Activated CD4-positive, alpha-beta T cell treated with anti-CD3 and anti-CD28 coated beads, Interleukin-2, amount 10 ng/mL, durations not matched to agents 7 days and 5 days (primary cell): ENCODE results near the gene ADORA2B. TPM values are rescaled to one million over a fixed set of nuclear protein-coding genes. Genes with fewer than 3 reads are reported as not detected.
"Not testable (repeated sequence)": the region's sequence is repeated elsewhere in the genome, so short reads cannot be mapped to it uniquely, and the experiment has no call there.

ENCODE experiments used
- CTCF ChIA-PET: fragments of 350-600 bp; sonication (Branson Sonifier 250); formaldehyde crosslinking; loops from one replicate; lab custom pipeline; 2021; ENCODE audit warnings: antibody characterized with exemption; lab: Charles Lee
- POLR2A ChIA-PET: fragments of 350-600 bp; sonication (Branson Sonifier 250); formaldehyde crosslinking; loops from one replicate; lab custom pipeline; 2021; ENCODE audit warnings: antibody characterized with exemption; lab: Charles Lee
- DNase-seq: peaks from one replicate; pipeline ENCODE4 v3.0.0-alpha.2; 2020
- H3K27ac Mint-ChIP-seq: one replicate; pipeline ENCODE4 v1.8.0; 2021; ENCODE audit warnings: mild to moderate bottlenecking, moderate library complexity, mixed read lengths
- H3K27me3 Mint-ChIP-seq: one replicate; pipeline ENCODE4 v1.8.0; 2021; ENCODE audit warnings: mixed read lengths
- H3K36me3 Mint-ChIP-seq: one replicate; pipeline ENCODE4 v1.8.0; 2021; ENCODE audit warnings: low read depth, mixed read lengths
- H3K4me1 Mint-ChIP-seq: one replicate; pipeline ENCODE4 v1.8.0; 2021; ENCODE audit warnings: mixed read lengths
- H3K4me3 Mint-ChIP-seq: one replicate; pipeline ENCODE4 v1.8.0; 2021; ENCODE audit warnings: mild to moderate bottlenecking, moderate library complexity, mixed read lengths
- H3K9me3 Mint-ChIP-seq: one replicate; pipeline ENCODE4 v1.8.0; 2021; ENCODE audit warnings: mixed read lengths
- total RNA-seq, 2 experiments: library from RNA; stranded (reverse); gene quantifications; one replicate each; pipeline ENCODE4 v1.2.3, GENCODE V29; 2021

Gene ADORA2B
- total RNA-seq, 2 experiments from 2014 or later, result 0.25 to 0.29 TPM

DNA sequence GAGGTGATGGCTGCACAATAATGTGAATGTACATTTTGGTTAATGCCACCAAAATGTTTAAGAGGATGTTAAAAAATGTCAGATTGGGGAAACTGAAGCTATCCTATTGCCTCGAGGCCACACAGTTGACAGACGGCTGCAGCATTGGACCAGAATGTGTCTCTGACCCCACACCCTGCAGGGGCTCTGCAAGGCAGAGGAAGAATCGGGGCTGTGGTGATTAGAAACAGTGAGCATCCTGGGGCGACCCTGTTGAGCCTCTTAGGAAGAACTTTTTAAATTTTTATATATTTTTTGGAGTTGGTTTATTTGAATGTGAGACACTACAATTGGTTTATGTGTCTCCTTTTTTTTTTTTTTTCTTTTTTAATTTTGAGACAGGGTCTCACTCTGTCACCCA, 15.0 kb upstream of the ADORA2B start:
- H3K27ac Mint-ChIP-seq, result no peak overlapping the region
- H3K27me3 Mint-ChIP-seq, result peaks cover 31% of the 10 kb centered on the region
- H3K36me3 Mint-ChIP-seq, result no peaks in the 10 kb centered on the region
- ChIA-PET POLR2A (no interaction called here), CTCF (interaction anchor here (2.2 kb wide), 1 partner anchor 16 kb away, joined by 7 read pairs; the partner anchor contains the start of gene ADORA2B)
- H3K4me1 Mint-ChIP-seq, result peaks cover 2% of the 10 kb centered on the region
- H3K9me3 Mint-ChIP-seq, result no peaks in the 10 kb centered on the region
- DNase-seq, result no peak
- H3K4me3 Mint-ChIP-seq, result no peak overlapping the region

DNA sequence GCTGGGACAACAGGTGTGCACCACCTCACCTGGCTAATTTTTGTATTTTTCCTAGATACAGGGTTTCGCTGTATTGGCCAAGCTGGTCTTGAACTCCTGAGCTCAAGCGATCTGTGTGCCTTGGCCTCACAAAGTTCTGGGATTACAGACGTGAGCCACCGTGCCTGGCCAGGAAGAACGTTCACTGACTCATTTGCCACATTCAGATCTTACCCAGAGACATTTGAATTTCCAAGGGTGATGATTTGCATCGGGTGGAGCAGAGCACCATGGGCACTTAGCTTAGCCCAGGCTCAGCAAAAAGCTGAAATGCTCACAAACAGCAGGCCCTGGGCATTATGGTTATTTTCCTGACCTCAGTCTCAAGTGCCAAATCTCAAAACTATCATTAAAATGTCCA, 14.5 kb upstream of the ADORA2B start:
- ChIA-PET CTCF (interaction anchor here (2.2 kb wide), 1 partner anchor 15 kb away, joined by 7 read pairs; the partner anchor contains the start of gene ADORA2B), POLR2A (no interaction called here)
- H3K27ac Mint-ChIP-seq, result no peak overlapping the region
- H3K36me3 Mint-ChIP-seq, result no peaks in the 10 kb centered on the region
- no peaks in the 10 kb centered on the region for H3K9me3 Mint-ChIP-seq
- peaks cover 34% of the 10 kb centered on the region for H3K27me3 Mint-ChIP-seq
- H3K4me3 Mint-ChIP-seq, result no peak overlapping the region
- DNase-seq, result no peak
- peaks cover 2% of the 10 kb centered on the region for H3K4me1 Mint-ChIP-seq

DNA sequence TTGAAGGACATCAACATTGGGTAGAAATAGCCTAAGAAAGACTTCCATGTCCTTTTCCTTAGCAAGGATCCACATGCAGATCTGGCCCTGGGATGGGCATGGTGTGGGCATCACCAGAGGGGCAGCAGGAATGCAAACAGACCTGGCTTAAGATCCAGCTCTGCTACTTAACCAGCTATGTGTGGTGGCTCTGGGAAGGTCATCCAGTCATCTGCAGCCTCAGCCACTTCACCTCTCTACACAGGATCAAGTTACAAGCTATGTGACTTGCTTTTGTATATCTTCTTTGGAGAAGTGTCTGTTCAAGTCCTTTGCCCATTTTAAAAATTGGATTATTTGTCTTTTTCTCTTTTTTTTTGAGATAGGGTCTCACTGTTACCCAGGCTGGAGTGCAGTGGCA, 13.5 kb upstream of the ADORA2B start:
- H3K4me1 Mint-ChIP-seq, result peaks cover 2% of the 10 kb centered on the region
- DNase-seq, result no peak
- no peaks in the 10 kb centered on the region for H3K36me3 Mint-ChIP-seq
- H3K27ac Mint-ChIP-seq, result no peak overlapping the region
- no peak overlapping the region for H3K4me3 Mint-ChIP-seq
- peaks cover 32% of the 10 kb centered on the region for H3K27me3 Mint-ChIP-seq
- CTCF ChIA-PET, result interaction anchor here (2.2 kb wide), 1 partner anchor 14 kb away, joined by 7 read pairs; the partner anchor contains the start of gene ADORA2B
- POLR2A ChIA-PET, result no interaction called here
- no peaks in the 10 kb centered on the region for H3K9me3 Mint-ChIP-seq

DNA sequence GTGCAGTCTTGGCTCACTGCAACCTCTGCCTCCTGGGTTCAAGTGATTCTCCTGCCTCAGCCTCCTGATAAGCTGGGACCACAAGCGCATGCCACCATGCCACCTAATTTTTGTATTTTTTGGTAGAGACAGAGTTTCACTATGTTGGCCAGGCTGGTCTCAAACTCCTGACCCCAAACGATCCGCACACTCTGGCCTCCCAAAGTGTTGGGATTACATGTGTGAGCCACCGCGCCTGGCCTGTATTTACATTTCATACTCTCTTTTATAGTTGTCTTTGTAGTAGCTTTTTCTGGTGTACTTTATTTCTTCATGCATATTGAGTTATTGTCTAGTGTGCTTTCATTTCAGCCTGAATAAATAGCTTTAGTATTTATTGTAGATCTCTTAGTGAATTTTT, 10.1 kb upstream of the ADORA2B start:
- Mint-ChIP-seq H3K27ac (no peak overlapping the region), H3K36me3 (no peaks in the 10 kb centered on the region), H3K4me1 (no peaks in the 10 kb centered on the region), H3K9me3 (no peaks in the 10 kb centered on the region), H3K27me3 (peaks cover 14% of the 10 kb centered on the region), H3K4me3 (no peak overlapping the region)
- POLR2A ChIA-PET, result no interaction called here
- DNase-seq, result no peak
- CTCF ChIA-PET, result interaction anchor here (0.8 kb wide), 1 partner anchor 10 kb away, joined by 4 read pairs; the partner anchor contains the start of gene ADORA2B

DNA sequence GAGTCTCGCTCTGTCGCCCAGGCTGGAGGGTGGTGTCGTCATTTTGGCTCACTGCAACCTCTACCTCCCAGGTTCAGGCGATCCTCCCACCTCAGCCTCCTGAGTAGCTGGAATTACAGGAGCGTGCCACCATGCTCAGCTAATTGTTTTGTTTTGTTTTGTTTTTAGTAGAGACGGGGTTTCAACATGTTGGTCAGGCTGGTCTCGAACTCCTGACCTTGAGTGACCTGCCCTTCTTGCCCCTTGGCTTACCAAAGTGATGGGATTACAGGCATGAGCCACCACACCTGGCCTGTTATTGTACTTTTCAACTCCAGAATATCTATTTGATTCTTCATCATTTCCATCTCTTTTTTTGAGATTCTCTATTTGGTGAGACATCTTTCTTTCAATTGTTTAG, 9.0 kb upstream of the ADORA2B start:
- Mint-ChIP-seq H3K4me1 (no peaks in the 10 kb centered on the region), H3K27ac (no peak overlapping the region), H3K27me3 (peaks cover 14% of the 10 kb centered on the region), H3K4me3 (no peak overlapping the region), H3K36me3 (no peaks in the 10 kb centered on the region), H3K9me3 (no peaks in the 10 kb centered on the region)
- DNase-seq, result no peak
- ChIA-PET CTCF (no interaction called here), POLR2A (no interaction called here)

DNA sequence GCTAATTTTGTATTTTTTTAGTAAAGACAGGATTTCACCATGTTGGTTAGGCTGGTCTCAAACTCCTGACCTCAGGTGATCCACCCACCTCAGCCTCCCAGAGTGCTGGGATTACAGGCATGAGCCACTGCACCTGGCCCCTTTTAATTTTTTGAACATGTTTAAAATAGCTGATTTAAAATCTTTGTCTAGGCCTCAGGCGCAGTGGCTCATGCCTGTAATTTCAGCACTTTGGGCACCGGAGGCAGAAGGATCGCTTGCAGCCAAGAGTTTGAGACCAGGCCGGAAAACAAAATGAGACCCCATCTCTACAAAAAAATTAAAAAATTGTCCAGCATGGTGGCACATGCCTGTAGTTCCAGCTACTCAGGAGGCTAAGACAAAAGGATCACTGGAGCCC, 8.4 kb upstream of the ADORA2B start:
- H3K4me1 Mint-ChIP-seq, CTCF ChIA-PET, H3K9me3 Mint-ChIP-seq, H3K27ac Mint-ChIP-seq, H3K4me3 Mint-ChIP-seq, DNase-seq, POLR2A ChIA-PET, H3K36me3 Mint-ChIP-seq: not testable (repeated sequence)
- H3K27me3 Mint-ChIP-seq, result peaks cover 14% of the 10 kb centered on the region

DNA sequence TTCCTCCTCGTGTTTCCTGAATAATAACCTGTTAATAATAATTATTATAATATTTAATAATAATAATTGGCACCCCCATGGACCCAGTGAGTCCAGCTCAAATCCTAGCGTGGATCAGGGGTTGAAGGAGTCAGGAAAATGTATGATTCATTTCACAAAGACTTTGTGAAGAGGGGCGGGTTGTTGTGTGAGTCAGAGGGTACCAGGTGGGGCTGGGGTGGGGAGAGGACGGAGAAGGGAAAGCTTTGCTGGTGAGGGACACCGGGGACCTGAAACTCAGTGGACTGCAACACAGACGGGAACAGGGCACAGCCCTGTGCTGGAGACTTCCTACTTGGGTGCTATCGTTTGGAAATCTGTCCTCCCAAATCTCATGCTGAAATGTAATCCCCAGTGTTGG, 3.1 kb upstream of the ADORA2B start:
- H3K27ac Mint-ChIP-seq, result no peak overlapping the region
- no peak overlapping the region for H3K4me3 Mint-ChIP-seq
- H3K4me1 Mint-ChIP-seq, result peaks cover 12% of the 10 kb centered on the region
- no peak for DNase-seq
- H3K27me3 Mint-ChIP-seq, result peaks cover 26% of the 10 kb centered on the region
- ChIA-PET CTCF (interaction anchor here (0.8 kb wide), 1 partner anchor 52 kb away, joined by 4 read pairs; no protein-coding TSS in a partner anchor), POLR2A (no interaction called here)
- peaks cover 2% of the 10 kb centered on the region for H3K36me3 Mint-ChIP-seq
- H3K9me3 Mint-ChIP-seq, result no peaks in the 10 kb centered on the region

DNA sequence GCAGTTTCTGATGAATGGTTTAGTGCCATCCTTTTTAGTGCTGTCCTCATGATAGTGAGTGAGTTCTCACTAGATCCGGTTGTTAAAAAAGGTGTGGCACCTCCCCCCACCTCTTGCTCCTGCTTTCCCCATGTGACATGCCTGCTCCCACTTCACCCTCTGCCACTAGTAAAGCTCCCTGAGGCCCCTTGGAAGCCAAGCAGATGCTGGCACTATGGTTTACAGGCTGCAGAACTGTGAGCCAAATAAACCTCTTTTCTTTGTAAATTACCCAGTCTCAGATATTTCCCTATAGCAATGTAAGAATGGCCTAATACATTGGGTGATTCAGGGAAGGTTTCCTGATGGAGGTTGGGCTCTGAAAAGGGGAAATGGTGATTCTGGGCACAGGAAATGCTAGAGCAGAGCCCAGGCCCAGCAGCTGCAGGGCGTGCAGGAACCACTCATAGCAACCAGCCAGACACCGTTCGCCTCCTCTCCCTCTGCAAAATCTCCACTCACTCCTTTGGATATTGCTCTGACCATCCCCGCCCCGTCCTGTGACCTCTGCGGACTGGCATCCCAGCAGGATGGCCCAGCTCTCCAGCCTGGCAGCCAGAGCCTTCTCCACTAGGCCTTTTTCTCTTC, 2.6 kb upstream of the ADORA2B start:
- Mint-ChIP-seq H3K4me1 (peaks cover 12% of the 10 kb centered on the region), H3K9me3 (no peaks in the 10 kb centered on the region), H3K36me3 (peaks cover 2% of the 10 kb centered on the region), H3K4me3 (no peak overlapping the region), H3K27me3 (peaks cover 30% of the 10 kb centered on the region), H3K27ac (no peak overlapping the region)
- ChIA-PET CTCF (no interaction called here), POLR2A (no interaction called here)
- no peak for DNase-seq

DNA sequence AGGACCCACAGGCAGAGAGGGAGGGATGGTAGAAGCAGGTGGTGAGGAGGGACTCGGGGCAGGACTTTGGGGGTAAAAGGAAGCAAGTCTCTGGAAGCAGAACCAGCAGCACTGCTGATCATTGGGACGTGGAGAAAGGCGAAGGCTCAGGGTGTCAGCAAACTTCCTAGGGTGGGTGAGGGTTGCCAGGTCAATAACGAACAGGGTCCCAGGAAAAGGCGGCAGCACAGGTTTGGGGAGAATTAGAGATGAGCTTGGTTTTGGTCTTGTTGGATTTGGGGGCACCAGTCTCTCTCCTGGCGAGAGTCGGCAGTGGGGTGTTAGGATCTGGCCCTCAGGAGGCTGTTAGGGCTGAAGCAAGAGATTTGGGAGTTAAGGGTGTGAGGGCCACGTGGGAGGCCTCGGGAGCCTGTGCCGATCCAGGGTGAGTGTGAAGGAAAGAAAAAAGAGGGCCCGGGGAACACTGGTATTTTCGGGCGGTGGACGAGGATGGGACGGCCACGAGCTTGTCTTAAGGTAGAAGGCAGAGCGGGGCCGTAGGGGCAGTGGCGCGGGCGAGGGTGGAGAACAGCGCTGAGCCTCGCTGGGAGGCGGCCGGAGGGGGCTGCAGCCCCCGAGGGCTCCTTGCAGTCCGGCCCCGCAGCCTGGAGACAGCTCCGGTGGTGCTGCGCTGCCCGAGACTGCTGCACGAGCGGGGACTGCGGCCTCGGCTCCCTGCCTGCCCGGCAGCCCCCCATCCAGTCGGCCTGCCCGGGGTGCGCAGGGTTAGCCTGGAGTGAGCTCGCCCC, 765 bp upstream of the ADORA2B start:
- ChIA-PET CTCF (interaction anchor here (0.7 to 2.6 kb wide), 12 partner anchors 9 to 470 kb away, joined by 3 to 14 read pairs (median 4); partner anchors contain the start of genes TTC19 and ZSWIM7), POLR2A (no interaction called here)
- H3K9me3 Mint-ChIP-seq, result no peaks in the 10 kb centered on the region
- no peak overlapping the region for H3K27ac Mint-ChIP-seq
- peaks cover 12% of the 10 kb centered on the region for H3K4me1 Mint-ChIP-seq
- peaks cover 30% of the 10 kb centered on the region for H3K27me3 Mint-ChIP-seq
- H3K36me3 Mint-ChIP-seq, result peaks cover 2% of the 10 kb centered on the region
- peak overlapping the region; percentile 60 for H3K4me3 Mint-ChIP-seq
- DNase-seq, result no peak

DNA sequence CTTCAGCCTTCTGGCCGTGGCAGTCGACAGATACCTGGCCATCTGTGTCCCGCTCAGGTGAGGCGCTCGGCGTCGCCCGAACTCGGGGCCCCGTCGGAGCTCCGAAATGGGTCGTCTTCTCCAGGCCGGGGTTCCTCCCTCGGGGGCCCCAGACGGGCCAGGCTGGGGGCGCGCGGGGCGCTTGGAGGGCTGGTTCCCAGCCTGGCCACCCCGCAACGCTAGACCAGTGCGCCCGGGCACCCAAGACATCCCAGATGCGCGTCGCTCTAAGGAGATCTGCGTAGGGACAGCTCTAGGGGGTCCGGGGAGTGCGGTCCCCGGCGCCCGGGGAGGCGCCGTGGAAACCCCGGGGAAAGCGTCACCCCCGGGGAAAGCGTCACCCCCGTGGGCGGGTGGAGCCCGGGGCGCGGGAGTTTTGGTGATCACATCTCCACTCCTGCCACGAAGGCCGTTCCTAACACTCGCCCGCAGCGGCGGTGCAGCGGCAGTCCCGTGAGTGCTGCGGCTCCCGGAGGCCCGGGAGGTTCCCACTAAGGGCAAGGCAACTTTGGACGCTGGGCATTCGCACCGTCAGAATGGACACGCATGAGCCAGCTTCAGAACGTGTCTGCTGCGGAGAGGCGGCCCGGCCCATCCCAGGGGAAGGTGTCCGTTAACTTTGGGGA, 729 bp downstream of the ADORA2B start:
- H3K4me3 Mint-ChIP-seq, result peak overlapping the region; percentile 67
- peaks cover 30% of the 10 kb centered on the region for H3K27me3 Mint-ChIP-seq
- H3K4me1 Mint-ChIP-seq, result peaks cover 12% of the 10 kb centered on the region
- H3K9me3 Mint-ChIP-seq, result no peaks in the 10 kb centered on the region
- H3K36me3 Mint-ChIP-seq, result peaks cover 2% of the 10 kb centered on the region
- peak overlapping the region; percentile 80 for H3K27ac Mint-ChIP-seq
- ChIA-PET CTCF (interaction anchor here (0.7 to 2.6 kb wide), 14 partner anchors 9 to 181 kb away, joined by 3 to 14 read pairs (median 4); partner anchors contain the start of genes TTC19 and ZSWIM7), POLR2A (no interaction called here)
- no peak for DNase-seq

DNA sequence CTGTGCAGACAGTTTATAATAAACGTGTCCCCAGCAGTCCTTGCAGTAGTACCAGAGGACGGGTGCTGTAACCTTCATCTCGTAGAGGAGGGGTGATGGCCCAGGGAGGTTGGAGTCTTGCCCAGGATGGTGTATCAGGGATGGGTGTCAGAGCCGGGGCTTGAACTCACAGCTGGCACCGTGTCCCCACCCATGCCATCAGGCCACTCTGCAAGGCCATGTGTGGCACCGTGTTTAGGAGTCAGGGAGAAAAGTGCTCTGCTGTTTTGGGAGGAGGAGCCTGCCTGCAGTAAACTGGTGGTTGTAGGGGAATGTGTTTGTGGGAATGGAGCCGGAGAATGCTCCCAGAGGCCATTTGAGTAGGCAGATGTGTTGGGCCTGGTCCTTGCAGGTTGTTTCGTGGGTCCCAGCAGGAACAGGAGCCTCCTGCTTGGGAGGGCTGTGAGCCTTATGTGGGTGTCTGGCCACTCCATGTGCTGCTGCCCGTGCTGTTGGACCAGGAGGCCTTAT, 1.7 kb downstream of the ADORA2B start:
- DNase-seq, result no peak
- Mint-ChIP-seq H3K27me3 (peaks cover 30% of the 10 kb centered on the region), H3K9me3 (no peaks in the 10 kb centered on the region), H3K27ac (no peak overlapping the region), H3K4me3 (no peak overlapping the region), H3K36me3 (peaks cover 2% of the 10 kb centered on the region), H3K4me1 (peaks cover 12% of the 10 kb centered on the region)
- ChIA-PET POLR2A (no interaction called here), CTCF (interaction anchor here (1.6 to 2.6 kb wide), 2 partner anchors 22 to 52 kb away, joined by 3 to 14 read pairs; partner anchors contain the start of genes TTC19 and ZSWIM7)

DNA sequence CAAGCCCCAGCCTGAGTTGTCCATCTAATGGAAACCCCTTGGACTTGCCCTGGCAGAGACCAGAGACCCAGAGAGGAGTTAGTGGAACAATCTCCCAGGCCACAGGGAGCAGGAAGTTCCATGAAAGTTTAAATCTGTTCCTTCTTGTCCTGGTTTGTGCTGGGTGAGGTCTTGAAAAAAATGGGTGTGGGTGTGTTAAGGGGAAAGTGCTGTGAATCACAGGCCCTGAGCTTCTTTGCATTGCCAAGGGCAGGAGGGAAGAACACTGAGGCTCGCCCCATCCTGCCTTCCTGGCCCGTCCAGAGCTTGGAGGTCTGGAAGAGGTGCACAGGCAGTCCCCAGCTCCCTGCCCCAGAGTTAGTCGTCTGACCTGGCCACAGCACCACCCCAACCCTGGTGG, 2.3 kb downstream of the ADORA2B start:
- H3K4me1 Mint-ChIP-seq, result peaks cover 12% of the 10 kb centered on the region
- ChIA-PET CTCF (no interaction called here), POLR2A (no interaction called here)
- no peak overlapping the region for H3K27ac Mint-ChIP-seq
- peaks cover 25% of the 10 kb centered on the region for H3K27me3 Mint-ChIP-seq
- H3K4me3 Mint-ChIP-seq, result no peak overlapping the region
- H3K9me3 Mint-ChIP-seq, result no peaks in the 10 kb centered on the region
- H3K36me3 Mint-ChIP-seq, result peaks cover 2% of the 10 kb centered on the region
- no peak for DNase-seq
